Glutamatergic neuron (in vitro differentiated cells): ENCODE data around the gene ZNF503. TPM values are rescaled to one million over a fixed set of nuclear protein-coding genes. Genes with fewer than 3 reads are reported as not detected.
"Not testable (repeated sequence)": the region's sequence is repeated elsewhere in the genome, so short reads cannot be mapped to it uniquely, and the experiment has no call there.

Experiments
- DNase-seq: peaks from one replicate; pipeline ENCODE4 v3.0.0; 2022
- H3K27ac Mint-ChIP-seq: one replicate; pipeline ENCODE4 v1.8.0; 2020; ENCODE audit warnings: mild to moderate bottlenecking, mixed read lengths, inconsistent platforms; ENCODE audit not compliant: unreplicated experiment
- H3K27me3 Mint-ChIP-seq: one replicate; pipeline ENCODE4 v1.8.0; 2020; ENCODE audit warnings: mild to moderate bottlenecking, moderate library complexity, mixed read lengths, inconsistent platforms; ENCODE audit not compliant: unreplicated experiment
- H3K36me3 Mint-ChIP-seq: one replicate; pipeline ENCODE4 v1.8.0; 2020; ENCODE audit warnings: mild to moderate bottlenecking, mixed read lengths, inconsistent platforms; ENCODE audit not compliant: unreplicated experiment
- H3K4me1 Mint-ChIP-seq: one replicate; pipeline ENCODE4 v1.8.0; 2020; ENCODE audit warnings: mild to moderate bottlenecking, low read depth, mixed read lengths, inconsistent platforms; ENCODE audit not compliant: unreplicated experiment
- H3K4me3 Mint-ChIP-seq: one replicate; pipeline ENCODE4 v1.8.0; 2020; ENCODE audit warnings: mild to moderate bottlenecking, mixed read lengths, inconsistent platforms; ENCODE audit not compliant: unreplicated experiment
- H3K9me3 Mint-ChIP-seq: one replicate; pipeline ENCODE4 v1.8.0; 2020; ENCODE audit warnings: mild to moderate bottlenecking, moderate library complexity, mixed read lengths, inconsistent platforms; ENCODE audit not compliant: unreplicated experiment
- total RNA-seq: library from RNA; stranded (reverse); fragmentation: NEBNext Ultra II Directional; extraction: Animal tissue kit (Norgen Biotek cat#: 25700); gene quantifications from one replicate; pipeline ENCODE4 v1.2.1, GENCODE V29; 2021; ENCODE audit not compliant: unreplicated experiment
- TF ChIP-seq, protein P1 (sequence below): fragments of 200-600 bp; sonication (generic); IDR thresholded peaks from one replicate; pipeline ENCODE4 v1.5.0; 2021; ENCODE audit not compliant: partially characterized antibody, unreplicated experiment

ZNF503 gene
- total RNA-seq, 1 donor from 2014 or later: 5.6 TPM

DNA sequence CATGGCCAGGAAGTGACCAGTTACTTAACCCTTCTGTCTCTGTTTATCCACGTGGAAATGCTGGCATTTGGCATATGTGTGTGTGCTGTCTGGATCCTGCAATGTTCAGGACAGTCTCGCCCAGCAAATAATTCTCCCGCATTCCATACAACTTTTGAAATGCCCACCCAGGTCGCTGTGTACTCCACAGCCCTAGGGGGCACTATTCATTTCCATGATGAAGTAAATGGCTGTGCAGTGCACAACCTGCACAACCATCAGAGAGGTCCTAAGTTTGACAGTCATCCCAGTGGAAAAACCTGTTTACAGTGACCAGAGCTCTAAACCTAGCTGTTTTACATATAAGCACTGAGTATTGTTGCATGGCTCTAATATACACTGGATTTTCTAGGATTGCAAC lies 38.1 kb downstream of the ZNF503 start:
- TF ChIP-seq, protein P1, sequence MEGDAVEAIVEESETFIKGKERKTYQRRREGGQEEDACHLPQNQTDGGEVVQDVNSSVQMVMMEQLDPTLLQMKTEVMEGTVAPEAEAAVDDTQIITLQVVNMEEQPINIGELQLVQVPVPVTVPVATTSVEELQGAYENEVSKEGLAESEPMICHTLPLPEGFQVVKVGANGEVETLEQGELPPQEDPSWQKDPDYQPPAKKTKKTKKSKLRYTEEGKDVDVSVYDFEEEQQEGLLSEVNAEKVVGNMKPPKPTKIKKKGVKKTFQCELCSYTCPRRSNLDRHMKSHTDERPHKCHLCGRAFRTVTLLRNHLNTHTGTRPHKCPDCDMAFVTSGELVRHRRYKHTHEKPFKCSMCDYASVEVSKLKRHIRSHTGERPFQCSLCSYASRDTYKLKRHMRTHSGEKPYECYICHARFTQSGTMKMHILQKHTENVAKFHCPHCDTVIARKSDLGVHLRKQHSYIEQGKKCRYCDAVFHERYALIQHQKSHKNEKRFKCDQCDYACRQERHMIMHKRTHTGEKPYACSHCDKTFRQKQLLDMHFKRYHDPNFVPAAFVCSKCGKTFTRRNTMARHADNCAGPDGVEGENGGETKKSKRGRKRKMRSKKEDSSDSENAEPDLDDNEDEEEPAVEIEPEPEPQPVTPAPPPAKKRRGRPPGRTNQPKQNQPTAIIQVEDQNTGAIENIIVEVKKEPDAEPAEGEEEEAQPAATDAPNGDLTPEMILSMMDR: no peak
- DNase-seq: no peak
- no peaks in the 10 kb centered on the region for H3K36me3 Mint-ChIP-seq
- peaks cover 3% of the 10 kb centered on the region for H3K4me1 Mint-ChIP-seq
- H3K4me3 Mint-ChIP-seq: no peak overlapping the region
- H3K27ac Mint-ChIP-seq: no peak overlapping the region
- no peaks in the 10 kb centered on the region for H3K27me3 Mint-ChIP-seq
- H3K9me3 Mint-ChIP-seq: no peaks in the 10 kb centered on the region

DNA sequence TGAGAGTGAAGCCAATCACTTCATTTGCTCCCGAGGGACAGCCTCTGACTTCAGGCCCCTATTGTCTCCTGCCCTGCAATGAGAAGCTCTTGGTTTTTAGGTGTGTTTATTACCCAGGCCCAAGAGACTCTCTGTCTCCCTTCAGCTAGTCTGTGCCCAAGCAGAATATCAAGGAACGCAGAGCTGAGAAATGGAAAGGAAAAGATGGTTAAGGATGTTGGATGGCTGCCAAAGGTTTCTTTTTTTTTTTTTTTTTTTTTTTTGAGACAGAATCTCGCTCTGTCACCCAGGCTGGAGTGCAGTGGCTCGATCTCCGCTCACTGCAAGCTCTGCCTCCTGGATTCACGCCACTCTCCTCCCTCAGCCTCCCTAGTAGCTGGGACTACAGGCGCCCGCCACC lies 41.7 kb downstream of the ZNF503 start:
- not testable (repeated sequence) for H3K27me3 Mint-ChIP-seq, DNase-seq

DNA sequence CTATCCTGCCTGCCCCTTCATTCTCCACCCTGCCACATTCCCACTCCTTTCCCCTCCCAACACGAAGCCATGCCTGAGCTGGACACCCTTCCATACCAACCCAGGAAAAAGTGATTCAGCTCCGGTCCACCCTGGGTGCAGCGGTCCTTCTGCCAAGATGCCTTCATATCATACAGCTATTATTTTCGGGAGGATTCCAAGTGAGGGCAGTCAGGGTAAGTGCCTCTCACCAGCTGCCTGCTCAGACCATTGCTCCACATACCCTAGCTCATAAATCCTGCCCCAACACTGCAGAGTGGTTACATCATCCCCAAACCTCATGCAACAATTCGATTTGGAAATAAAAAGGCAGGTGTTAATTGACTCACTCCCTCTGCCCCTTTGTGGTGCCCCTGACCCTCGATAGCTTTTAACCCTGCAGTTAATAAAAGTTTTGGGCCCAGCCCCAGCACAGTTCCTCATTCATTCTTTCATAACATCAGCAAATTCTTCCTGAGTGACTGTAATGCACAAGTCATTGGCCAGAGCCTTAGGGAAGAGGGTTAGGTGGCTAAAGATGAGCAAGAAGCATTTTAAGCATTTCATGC lies 42.6 kb downstream of the ZNF503 start:
- no peak overlapping the region for H3K27ac Mint-ChIP-seq
- no peak for DNase-seq
- no peaks in the 10 kb centered on the region for H3K36me3 Mint-ChIP-seq
- H3K4me3 Mint-ChIP-seq: no peak overlapping the region
- H3K27me3 Mint-ChIP-seq: peaks cover 2% of the 10 kb centered on the region
- no peaks in the 10 kb centered on the region for H3K4me1 Mint-ChIP-seq
- TF ChIP-seq, protein P1: no peak
- peaks cover 2% of the 10 kb centered on the region for H3K9me3 Mint-ChIP-seq

More for the DNA sequence above, 41.7 kb downstream of the ZNF503 start:
- H3K36me3 Mint-ChIP-seq, H3K4me3 Mint-ChIP-seq, H3K9me3 Mint-ChIP-seq, H3K4me1 Mint-ChIP-seq, H3K27ac Mint-ChIP-seq: not testable (repeated sequence)

DNA sequence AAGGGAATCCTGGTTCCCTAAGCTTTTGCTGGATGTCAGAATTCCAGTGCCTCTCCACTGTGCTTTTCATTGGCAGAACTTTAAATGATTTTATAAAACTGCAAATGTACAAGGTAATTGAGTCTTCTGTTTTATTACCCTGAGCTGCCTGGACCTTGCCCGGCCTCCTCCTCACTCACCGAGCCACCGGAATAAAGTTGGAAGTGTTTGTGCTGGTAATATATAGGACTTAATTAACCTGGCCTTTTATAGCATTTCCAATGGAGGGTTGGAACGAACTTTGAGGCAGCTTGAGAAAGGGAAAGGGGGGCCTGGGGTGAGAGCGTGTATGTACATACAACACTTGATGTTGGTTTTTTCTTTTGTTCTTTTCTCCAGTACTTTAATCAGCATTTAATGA lies 43.4 kb downstream of the ZNF503 start:
- H3K4me1 Mint-ChIP-seq: peaks cover 4% of the 10 kb centered on the region
- H3K36me3 Mint-ChIP-seq: no peaks in the 10 kb centered on the region
- no peak overlapping the region for H3K4me3 Mint-ChIP-seq
- no peak overlapping the region for H3K27ac Mint-ChIP-seq
- TF ChIP-seq, protein P1: no peak
- H3K27me3 Mint-ChIP-seq: peaks cover 2% of the 10 kb centered on the region
- no peak for DNase-seq
- peaks cover 3% of the 10 kb centered on the region for H3K9me3 Mint-ChIP-seq

DNA sequence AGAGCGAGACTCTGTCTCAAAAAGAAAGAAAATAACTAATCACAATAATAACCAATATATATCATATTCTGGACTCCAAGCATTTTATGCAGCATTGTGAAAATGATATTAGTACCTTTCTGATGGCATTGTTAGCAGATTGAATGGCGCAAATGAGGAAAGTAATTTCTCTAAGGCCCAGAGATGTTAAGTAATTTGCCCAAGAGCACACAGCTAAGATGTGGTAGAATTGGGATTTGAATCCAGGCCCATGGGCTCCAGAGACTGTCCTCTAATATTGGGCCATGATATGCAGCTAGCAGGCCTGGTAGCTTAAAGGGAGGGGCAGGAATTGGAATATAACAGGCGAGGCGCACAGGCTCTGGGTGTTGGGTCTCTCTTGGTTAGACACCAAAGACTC lies 44.1 kb downstream of the ZNF503 start:
- TF ChIP-seq, protein P1: no peak
- Mint-ChIP-seq H3K4me3 (no peak overlapping the region), H3K4me1 (peaks cover 11% of the 10 kb centered on the region), H3K27me3 (peaks cover 2% of the 10 kb centered on the region), H3K9me3 (peaks cover 4% of the 10 kb centered on the region), H3K36me3 (no peaks in the 10 kb centered on the region), H3K27ac (no peak overlapping the region)
- DNase-seq: no peak

DNA sequence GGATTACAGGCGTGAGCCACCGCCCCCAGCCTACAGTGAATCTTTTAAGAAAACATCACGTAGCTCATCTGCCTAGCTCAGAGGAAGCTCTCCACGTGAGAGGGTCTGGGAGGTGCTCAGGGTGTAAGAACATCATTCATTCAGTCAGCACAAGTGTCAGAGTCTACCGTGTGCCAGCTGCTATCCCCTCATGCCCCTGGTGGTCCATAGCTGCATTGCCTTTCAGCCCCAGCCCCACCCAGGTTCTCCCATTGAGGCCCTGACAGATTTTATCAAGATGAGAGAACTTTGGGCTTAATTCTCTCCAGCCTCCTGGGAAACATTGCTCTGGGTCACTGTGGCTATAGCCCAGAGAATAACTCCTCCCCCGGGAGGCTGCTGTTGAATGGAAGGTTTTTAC lies 45.1 kb downstream of the ZNF503 start:
- H3K4me3 Mint-ChIP-seq: no peak overlapping the region
- H3K27me3 Mint-ChIP-seq: peaks cover 2% of the 10 kb centered on the region
- H3K27ac Mint-ChIP-seq: no peak overlapping the region
- peaks cover 14% of the 10 kb centered on the region for H3K4me1 Mint-ChIP-seq
- peaks cover 4% of the 10 kb centered on the region for H3K9me3 Mint-ChIP-seq
- TF ChIP-seq, protein P1: peak; percentile 36
- no peaks in the 10 kb centered on the region for H3K36me3 Mint-ChIP-seq
- no peak for DNase-seq
